ENCODE results near the gene FUT3. TPM values are rescaled to one million over a fixed set of nuclear protein-coding genes. Genes with fewer than 3 reads are reported as not detected.

FUT3 gene
- total and polyA plus RNA-seq, 9 of the 15 experiments (the other 6 are each of a cell fraction or from before 2014, with no cell fraction given) = 0.09 TPM; not detected in 8

GRCh38 chr19:5814123-5814851 lies 37.0 kb downstream of the FUT3 start (continued):
- no peak for TF ChIP-seq MBD2 (IDR thresholded peaks at IDR 0.05; ENCODE audit: borderline replicate concordance, low read depth)
- no peak for TF ChIP-seq USF1 (CRISPR knock-in tag; IDR thresholded peaks at IDR 0.05)
- no peak for TF ChIP-seq XRCC4 (IDR thresholded peaks at IDR 0.05; ENCODE audit: extremely low read depth, insufficient read depth, insufficient read length)
- no peak for TF ChIP-seq RNF219 (CRISPR knock-in tag; IDR thresholded peaks at IDR 0.05)
- TF ChIP-seq ZNF197 (CRISPR knock-in tag; IDR thresholded peaks at IDR 0.05; ENCODE audit: low read depth) = no peak

GRCh38 chr19:5811117-5811516 lies 40.1 kb downstream of the FUT3 start:
- in situ Hi-C loops (cut with MboI) = no loop called here
- DNase-seq (ENCODE audit: extremely low read depth in 1 of 4, low spot score in 3 of 4) (no peak), FAIRE-seq (no peak), ATAC-seq (no peak)
- intact Hi-C loops (cut with micrococcal nuclease) = no loop called here
- no peak overlapping the region for H2AFZ ChIP-seq (ENCODE audit: low read depth, low read length)
- H3K27me3 ChIP-seq (ENCODE audit: control insufficient read depth in 2 of 2, insufficient read depth in 2 of 2, low read length in 2 of 2) = no peaks in the 10 kb centered on the region
- peaks cover 0 to 14% of the 10 kb centered on the region in 2 experiments; a peak in 2 of 5 replicates for H3K4me1 ChIP-seq (replicated peaks in 1 of 2; ENCODE audit: control insufficient read depth in 2 of 2, insufficient read depth in 2 of 2, low read length in 2 of 2)
- no peaks in the 10 kb centered on the region for H3K9me3 ChIP-seq (replicated peaks; ENCODE audit: control insufficient read depth, insufficient read depth, low read depth, low read length)
- no peak overlapping the region for H3K4me3 ChIP-seq
- no TSS peak for BruUV-seq (replicated peaks)
- WGBS (ENCODE audit: insufficient coverage, low coverage, missing lambda C conversion rate) = 75% methylated on average over 4 of the region's 4 CpGs
- H3K4me2 ChIP-seq (ENCODE audit: insufficient read depth, low read length) = no peak overlapping the region
- no peak overlapping the region for H3K27ac ChIP-seq (ENCODE audit: extremely low read depth, low read depth, low read length)
- no peaks in the 10 kb centered on the region for H3K9me1 ChIP-seq (ENCODE audit: control insufficient read depth, insufficient read depth, low read length)
- H4K20me1 ChIP-seq (replicated peaks; ENCODE audit: control insufficient read depth, insufficient read depth, low read length) = no peaks in the 10 kb centered on the region
- H3K36me3 ChIP-seq (ENCODE audit: control insufficient read depth, insufficient read depth, low read length) = no peaks in the 10 kb centered on the region
- POLR2A ChIA-PET = interaction anchor here (0.6 to 0.7 kb wide), 2 partner anchors 19 to 93 kb away, joined by 3 read pairs; no protein-coding TSS in a partner anchor
- H3K9ac ChIP-seq (ENCODE audit: insufficient read depth in 1 of 2, low read depth in 2 of 2, low read length in 2 of 2) = no peak overlapping the region
- H3K79me2 ChIP-seq (ENCODE audit: control insufficient read depth, insufficient read depth, low read length) = no peaks in the 10 kb centered on the region
- CTCF ChIA-PET (ENCODE audit: low intra/inter-chr PET ratio) = no interaction called here
- no peak for TF ChIP-seq SIRT6 (IDR thresholded peaks at IDR 0.05; ENCODE audit: low read depth, low read length)
- no peak for TF ChIP-seq ZFPM2 (CRISPR knock-in tag; IDR thresholded peaks at IDR 0.05)
- TF ChIP-seq JUN (IDR thresholded peaks at IDR 0.05; ENCODE audit: borderline replicate concordance, low read depth, low read length) = no peak
- no peak for TF ChIP-seq JUN (CRISPR knock-in tag; IDR thresholded peaks at IDR 0.05; ENCODE audit: borderline replicate concordance)
- TF ChIP-seq ZNF175 (CRISPR knock-in tag; IDR thresholded peaks at IDR 0.05; ENCODE audit: low read depth) = no peak
- no peak for TF ChIP-seq SMC3 (conservative IDR thresholded peaks at IDR 0.05; ENCODE audit: insufficient read depth, low read depth, low read length)
- no peak for TF ChIP-seq ZBTB34 (CRISPR knock-in tag; IDR thresholded peaks at IDR 0.05)
- TF ChIP-seq ZFP36 (IDR thresholded peaks at IDR 0.05; ENCODE audit: low read depth, low read length, partially characterized antibody) = no peak
- no peak for TF ChIP-seq FOXM1 (IDR thresholded peaks at IDR 0.05; ENCODE audit: low read depth)
- no peak for TF ChIP-seq FOXM1 (CRISPR knock-in tag; IDR thresholded peaks at IDR 0.05; ENCODE audit: low read depth)
- no peak for TF ChIP-seq PHF8 (IDR thresholded peaks at IDR 0.05; ENCODE audit: borderline replicate concordance, low read length)
- no peak for TF ChIP-seq POLR2A (conservative IDR thresholded peaks at IDR 0.05)

Measured in K562 (cell line).